H7 (cell line): ENCODE measurements around the gene SMIM28. TPM values are rescaled to one million over a fixed set of nuclear protein-coding genes. Genes with fewer than 3 reads are reported as not detected.
"Not testable (repeated sequence)": the region's sequence is repeated elsewhere in the genome, so short reads cannot be mapped to it uniquely, and the experiment has no call there.

Experiments
- DNase-seq: peaks from one replicate; pipeline ENCODE4 v3.0.0; 2012
- H3K27me3 ChIP-seq: 2 replicates; pipeline ENCODE4 v1.6.0; 2011; ENCODE audit warnings: mild to moderate bottlenecking, low read length; ENCODE audit not compliant: control insufficient read depth, insufficient read depth
- H3K36me3 ChIP-seq: replicated peaks from 2 replicates; pipeline ENCODE4 v1.5.1; 2011; ENCODE audit warnings: low read length; ENCODE audit not compliant: control insufficient read depth, insufficient read depth
- H3K4me3 ChIP-seq: 2 replicates; pipeline ENCODE4 v1.5.1; 2011; ENCODE audit warnings: low read depth, mild to moderate bottlenecking, control low read depth, low read length, moderate library complexity; ENCODE audit not compliant: insufficient read depth
- total RNA-seq: library from RNA; depleted of rRNA; stranded (reverse); fragments of >200 nt; shearing (Covaris generic); gene quantifications from 2 replicates; pipeline ENCODE4 v1.2.3, GENCODE V29; 2014

SMIM28 gene
- total RNA-seq, 1 experiment from 2014 or later, result 0.35 TPM

DNA sequence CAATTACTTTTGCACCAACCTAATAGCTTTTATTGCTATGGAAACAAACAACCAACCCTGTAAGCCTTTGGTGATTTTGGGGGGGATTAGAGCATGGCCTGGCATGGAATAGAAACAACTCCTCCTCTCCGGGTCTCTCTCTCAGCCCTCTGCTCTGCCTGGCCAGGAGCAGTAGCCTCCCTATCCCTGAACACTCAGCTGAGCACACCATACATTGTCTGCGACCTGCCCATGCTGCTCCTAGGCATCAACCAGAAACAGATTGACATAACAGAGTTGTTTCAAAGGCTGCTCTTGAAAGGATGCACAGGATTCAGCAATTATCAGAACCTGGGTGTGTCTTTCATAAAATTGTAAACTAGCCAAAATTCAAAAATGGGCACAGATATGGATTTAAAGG lies 29.8 kb upstream of the SMIM28 start:
- no peak for DNase-seq
- Histone ChIP-seq H3K4me3 (no peak overlapping the region), H3K27me3 (no peaks in the 10 kb centered on the region), H3K36me3 (no peaks in the 10 kb centered on the region)

DNA sequence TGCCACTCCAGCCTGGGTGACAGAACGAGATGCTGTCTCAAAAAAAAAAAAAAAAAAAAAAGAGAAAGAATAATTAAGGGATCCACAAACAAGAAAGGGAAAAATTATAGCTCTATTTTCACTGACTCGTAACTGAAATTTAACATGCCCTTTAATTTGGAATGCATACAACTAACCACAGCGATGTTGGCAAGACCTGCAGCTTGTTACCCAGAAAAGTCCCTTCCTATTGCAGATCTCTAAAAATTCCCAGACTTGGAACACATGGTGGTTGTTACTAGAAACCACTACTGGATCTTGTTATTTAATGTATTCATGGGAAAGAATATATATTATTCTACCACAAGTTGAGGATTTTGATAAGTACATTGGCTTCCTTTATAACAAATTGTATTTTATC lies 27.8 kb upstream of the SMIM28 start:
- Histone ChIP-seq H3K4me3 (no peak overlapping the region), H3K36me3 (no peaks in the 10 kb centered on the region), H3K27me3 (no peaks in the 10 kb centered on the region)
- no peak for DNase-seq

DNA sequence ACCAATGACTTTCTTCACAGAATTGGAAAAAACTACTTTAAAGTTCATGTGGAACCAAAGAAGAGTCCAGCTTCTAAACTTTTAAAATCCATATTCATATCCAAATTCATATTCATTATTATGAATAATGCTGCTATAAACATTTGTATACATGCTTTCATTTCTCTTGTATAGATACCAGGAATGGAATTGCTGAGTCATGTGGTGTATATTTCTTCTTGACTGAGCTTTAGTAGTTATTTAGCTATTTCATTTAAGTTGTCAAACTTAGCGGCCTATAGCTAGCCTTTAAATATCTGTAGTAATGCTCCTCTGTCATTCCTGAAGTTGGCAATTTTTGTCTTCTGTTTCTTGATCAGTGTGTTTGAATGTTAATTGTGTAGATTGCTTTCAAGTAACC lies 19.8 kb upstream of the SMIM28 start:
- Histone ChIP-seq H3K36me3 (no peaks in the 10 kb centered on the region), H3K4me3 (no peak overlapping the region), H3K27me3 (no peaks in the 10 kb centered on the region)
- DNase-seq, result no peak

DNA sequence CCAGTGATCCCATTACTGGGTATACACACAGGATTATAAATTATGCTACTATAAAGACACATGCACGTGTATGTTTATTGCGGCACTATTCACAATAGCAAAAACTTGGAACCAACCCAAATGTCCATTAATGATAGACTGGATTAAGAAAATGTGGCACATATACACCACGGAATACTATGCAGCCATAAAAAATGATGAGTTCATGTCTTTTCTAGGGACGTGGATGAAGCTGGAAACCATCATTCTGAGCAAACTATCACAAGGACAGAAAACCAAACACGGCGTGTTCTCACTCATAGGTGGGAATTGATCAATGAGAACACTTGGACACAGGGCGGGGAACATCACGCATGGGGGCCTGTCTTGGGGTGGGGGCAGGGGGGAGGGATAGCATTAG lies 9.0 kb upstream of the SMIM28 start:
- H3K36me3 ChIP-seq, DNase-seq: not testable (repeated sequence)

GRCh38 chr6:138370631-138371451 lies 6.9 kb upstream of the SMIM28 start:
- DNase-seq, result no peak
- H3K4me3 ChIP-seq, result no peak overlapping the region
- H3K27me3 ChIP-seq, result no peaks in the 10 kb centered on the region
- no peaks in the 10 kb centered on the region for H3K36me3 ChIP-seq

More for the DNA sequence above, 9.0 kb upstream of the SMIM28 start:
- H3K4me3 ChIP-seq, H3K27me3 ChIP-seq: not testable (repeated sequence)

DNA sequence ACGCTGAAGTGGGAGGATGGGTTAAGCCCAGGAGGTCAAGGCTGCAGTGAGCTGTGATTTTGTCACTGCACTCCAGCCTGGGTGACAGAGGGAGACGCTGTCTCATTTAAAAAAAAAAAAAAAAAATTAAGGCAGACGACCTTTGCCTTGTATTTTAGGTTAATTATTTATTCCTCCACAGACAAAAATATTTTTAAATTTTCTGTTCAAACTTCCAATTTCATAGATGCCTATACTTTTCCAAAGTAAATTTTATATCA lies 6.3 kb upstream of the SMIM28 start:
- DNase-seq, result no peak
- Histone ChIP-seq H3K27me3 (no peaks in the 10 kb centered on the region), H3K36me3 (no peaks in the 10 kb centered on the region), H3K4me3 (no peak overlapping the region)

DNA sequence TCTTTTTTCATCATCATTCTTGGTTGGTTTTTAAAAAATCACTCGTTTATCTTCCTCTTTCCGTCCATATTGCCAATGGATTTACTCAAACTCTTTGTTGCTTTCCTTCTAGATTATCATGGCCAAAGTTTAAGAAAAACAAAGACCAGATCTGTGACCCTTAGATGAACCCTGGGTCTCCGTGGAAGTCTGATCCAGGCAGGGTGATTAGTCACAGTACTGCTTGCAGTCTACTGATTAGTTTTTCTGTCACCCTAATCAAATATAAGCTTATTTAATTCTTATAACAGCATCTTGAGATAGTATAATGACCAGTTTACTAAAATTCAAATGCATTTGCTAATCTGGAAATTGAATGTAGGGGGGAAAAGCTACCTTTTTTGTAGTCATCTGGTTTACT lies 6.0 kb upstream of the SMIM28 start:
- Histone ChIP-seq H3K36me3 (no peaks in the 10 kb centered on the region), H3K27me3 (no peaks in the 10 kb centered on the region), H3K4me3 (no peak overlapping the region)
- no peak for DNase-seq

DNA sequence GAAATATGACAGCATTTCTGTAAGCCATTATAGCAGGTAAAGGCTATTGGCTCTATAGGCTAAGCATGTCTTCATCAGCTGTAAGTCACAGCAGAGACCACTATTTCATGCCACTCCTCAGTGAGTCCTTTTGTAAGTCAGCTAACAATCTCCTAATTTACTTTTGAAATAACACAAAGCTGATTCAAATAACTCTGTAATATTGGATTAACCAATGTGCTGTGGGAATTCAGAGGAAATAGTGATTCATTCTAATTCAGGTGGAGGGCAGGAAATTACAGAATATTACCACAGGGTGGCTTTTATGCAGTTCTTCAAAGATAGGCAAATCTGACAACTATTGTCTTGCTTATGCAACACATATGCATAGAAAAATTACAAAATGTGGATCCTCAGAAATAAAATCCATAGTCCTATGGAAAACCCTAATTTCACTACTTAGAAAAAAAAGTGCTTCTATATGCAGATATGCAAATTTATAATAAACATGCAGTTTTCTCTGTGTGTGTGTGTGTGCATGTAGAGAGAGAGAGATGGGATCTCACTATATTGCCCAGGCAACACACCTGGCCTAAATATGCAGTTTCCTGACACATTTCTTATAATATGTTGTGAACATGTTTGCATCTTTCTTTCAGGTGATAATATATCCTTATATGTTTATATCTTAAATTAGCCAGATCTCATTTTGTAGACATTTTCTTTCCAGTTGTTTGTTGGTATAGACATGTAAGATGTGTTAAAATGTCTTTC lies 4.8 kb upstream of the SMIM28 start:
- Histone ChIP-seq H3K27me3 (no peaks in the 10 kb centered on the region), H3K4me3 (no peak overlapping the region), H3K36me3 (no peaks in the 10 kb centered on the region)
- DNase-seq, result no peak

DNA sequence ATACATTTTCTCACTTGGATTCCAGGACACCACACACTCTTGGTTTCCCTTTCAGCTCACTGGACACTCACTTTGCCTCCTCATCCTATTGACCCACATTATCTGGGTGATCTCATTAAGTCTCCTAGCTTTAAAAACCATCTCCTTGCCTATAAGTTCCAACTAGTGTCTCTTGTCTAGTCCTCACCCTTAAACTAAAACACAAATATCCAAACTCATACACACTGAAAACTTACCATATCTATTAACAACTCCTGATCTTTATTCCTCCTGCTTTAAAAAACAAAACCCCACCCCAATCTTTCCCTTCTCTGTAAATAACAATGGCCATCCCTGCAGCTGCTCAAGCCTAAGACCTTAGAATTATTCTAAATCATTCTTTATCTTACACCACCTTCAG lies 3.5 kb upstream of the SMIM28 start:
- DNase-seq, result no peak
- H3K27me3 ChIP-seq, result no peaks in the 10 kb centered on the region
- no peaks in the 10 kb centered on the region for H3K36me3 ChIP-seq
- H3K4me3 ChIP-seq, result no peak overlapping the region

DNA sequence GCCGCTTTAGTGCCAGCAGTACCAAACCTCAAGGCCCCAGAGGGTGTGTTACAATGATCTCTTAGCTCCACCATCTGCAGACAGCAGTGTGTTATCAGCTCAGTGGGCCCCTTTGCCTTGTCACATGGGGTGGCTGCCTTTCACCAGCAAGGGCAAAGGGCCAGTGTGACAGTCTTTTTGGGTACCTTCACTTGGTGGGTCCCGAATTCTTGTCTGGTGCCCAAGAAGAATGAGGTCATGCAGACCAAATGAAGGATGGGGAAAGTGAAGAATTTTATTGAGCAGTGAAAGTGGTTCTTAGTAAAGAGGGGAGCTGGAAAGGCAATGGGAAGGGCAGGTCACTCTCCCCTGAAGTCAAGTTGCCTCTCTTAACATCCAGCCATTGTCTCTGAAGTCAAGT lies 2.9 kb upstream of the SMIM28 start:
- H3K36me3 ChIP-seq, result no peaks in the 10 kb centered on the region
- no peak for DNase-seq
- no peaks in the 10 kb centered on the region for H3K27me3 ChIP-seq
- H3K4me3 ChIP-seq, result no peak overlapping the region

DNA sequence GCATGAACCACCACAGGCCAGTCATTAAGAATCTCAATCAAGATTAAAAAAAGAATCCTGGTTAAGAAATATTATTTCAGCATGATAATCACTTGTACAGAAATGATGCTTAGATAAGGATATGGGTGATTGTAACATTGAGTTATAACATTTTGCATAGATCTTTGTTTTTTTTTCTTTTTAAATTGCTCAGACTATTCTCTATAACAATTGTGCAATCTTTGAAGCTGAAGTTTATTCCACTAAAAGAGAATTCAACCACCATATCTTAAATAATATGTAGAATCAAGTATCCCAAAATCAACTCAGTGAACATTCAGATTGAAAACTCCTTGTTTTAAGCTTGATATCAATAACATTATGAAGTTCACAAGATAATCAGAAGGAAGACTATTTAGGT lies 663 bp upstream of the SMIM28 start:
- no peaks in the 10 kb centered on the region for H3K27me3 ChIP-seq
- H3K4me3 ChIP-seq, result no peak overlapping the region
- H3K36me3 ChIP-seq, result no peaks in the 10 kb centered on the region
- no peak for DNase-seq

DNA sequence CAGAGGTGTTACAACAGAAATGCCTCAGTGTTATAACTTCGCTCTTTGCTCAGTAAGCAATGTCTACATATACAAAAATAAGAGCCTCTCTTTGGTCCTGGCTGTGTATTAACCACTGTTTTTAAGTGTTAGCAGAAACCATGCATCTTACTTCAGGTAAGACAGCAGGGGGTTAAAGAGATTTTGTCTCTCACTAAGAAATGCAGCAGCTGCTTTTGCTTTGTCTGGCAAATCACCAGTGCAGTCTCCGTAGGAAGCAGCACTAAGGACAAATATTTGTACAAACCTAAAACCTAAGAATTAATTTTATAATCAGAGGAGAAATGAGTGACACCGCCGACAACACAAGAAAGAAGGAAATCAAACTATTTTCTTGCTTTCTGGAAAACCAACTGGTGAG lies 758 bp downstream of the SMIM28 start:
- peak; percentile 39 for DNase-seq
- no peaks in the 10 kb centered on the region for H3K27me3 ChIP-seq

DNA sequence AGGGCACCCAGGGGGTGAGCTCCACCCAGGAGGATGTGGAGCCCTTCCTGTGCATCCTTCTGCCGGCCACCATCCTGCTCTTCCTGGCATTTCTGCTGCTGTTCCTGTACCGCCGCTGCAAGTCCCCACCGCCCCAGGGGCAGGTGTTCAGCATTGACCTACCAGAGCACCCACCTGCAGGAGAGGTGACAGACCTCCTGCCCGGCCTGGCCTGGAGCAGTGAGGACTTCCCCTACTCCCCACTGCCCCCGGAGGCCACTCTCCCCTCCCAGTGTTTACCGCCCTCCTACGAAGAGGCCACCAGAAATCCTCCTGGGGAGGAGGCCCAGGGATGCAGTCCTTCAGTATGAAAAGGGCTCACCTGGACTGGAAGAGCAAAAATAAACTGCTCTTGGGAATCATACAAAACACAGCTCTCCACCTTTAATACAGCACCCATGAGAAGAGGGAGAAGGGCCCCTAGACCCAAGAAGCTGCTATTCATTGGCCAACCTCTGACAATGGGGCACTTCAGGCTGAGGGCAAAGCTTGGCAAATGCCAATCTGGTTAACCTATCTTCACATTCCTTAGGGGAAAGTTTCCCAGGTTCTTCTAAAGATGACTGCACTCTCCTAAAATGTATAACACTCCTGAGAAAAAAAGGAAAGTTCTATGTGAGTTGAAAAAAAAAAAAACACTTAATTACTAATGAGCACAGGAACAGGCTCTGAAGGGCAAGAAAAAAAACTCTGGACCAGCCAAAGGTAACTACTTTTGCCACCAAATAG lies 5.0 kb downstream of the SMIM28 start:
- H3K36me3 ChIP-seq, result no peaks in the 10 kb centered on the region
- H3K27me3 ChIP-seq, result no peaks in the 10 kb centered on the region
- peak; percentile 28 for DNase-seq
- no peak overlapping the region for H3K4me3 ChIP-seq

More for the DNA sequence above, 758 bp downstream of the SMIM28 start:
- Histone ChIP-seq H3K36me3 (no peaks in the 10 kb centered on the region), H3K4me3 (no peak overlapping the region)

DNA sequence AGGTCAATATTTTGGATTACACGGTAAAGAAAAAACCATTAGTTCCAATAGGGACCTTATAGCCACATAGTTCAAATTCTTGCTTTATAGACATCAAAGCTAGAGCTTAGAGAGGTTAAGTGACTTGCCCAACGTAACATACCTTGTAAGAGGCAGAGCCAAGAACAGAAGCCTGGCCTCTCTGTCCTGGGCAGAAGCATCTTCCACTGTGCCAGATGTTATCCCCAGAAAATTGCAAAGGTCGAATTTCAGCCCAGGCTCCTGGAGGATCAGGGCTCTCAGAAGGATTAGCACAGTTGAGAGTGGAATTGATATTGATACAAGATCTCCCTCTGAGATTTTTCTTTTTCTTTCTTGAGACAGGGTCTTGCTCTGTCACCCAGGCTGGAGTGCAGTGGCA lies 6.1 kb downstream of the SMIM28 start:
- no peak for DNase-seq
- no peaks in the 10 kb centered on the region for H3K27me3 ChIP-seq

DNA sequence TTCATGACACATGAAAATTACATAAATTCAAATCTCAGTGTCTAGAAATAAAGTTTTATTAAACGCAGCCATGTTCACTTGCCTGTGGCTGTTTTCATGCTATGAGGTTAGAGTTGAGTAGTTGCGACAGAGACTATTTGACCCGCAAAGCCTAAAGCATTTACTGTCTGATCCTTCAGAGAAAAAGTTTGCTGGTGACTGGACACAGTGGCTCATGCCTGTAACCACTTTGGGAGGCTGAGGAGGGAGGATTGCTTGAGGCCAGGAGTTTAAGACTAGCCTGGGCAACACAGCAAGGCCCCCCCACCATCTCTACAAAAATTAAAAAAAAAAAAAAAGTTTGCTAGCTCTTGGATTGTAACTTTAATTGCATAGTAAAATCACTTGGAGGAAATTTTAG lies 9.2 kb downstream of the SMIM28 start:
- DNase-seq, result no peak
- no peaks in the 10 kb centered on the region for H3K27me3 ChIP-seq
- H3K4me3 ChIP-seq, result no peak overlapping the region
- H3K36me3 ChIP-seq, result no peaks in the 10 kb centered on the region

More for the DNA sequence above, 6.1 kb downstream of the SMIM28 start:
- no peaks in the 10 kb centered on the region for H3K36me3 ChIP-seq
- H3K4me3 ChIP-seq, result no peak overlapping the region
